Dermis blood vessel endothelial cell (primary cell): ENCODE data around the gene ERBB2. TPM values are rescaled to one million over a fixed set of nuclear protein-coding genes. Genes with fewer than 3 reads are reported as not detected.
"Not testable (repeated sequence)": the region's sequence is repeated elsewhere in the genome, so short reads cannot be mapped to it uniquely, and the experiment has no call there.

ENCODE experiments used
- DNase-seq: peaks from one replicate; pipeline ENCODE4 v3.0.0; 2010
- total RNA-seq: library from RNA; depleted of rRNA; stranded (reverse); fragments of >200 nt; gene quantifications from 2 replicates; pipeline ENCODE4 v1.2.3, GENCODE V29; 2014

The ERBB2 gene
- total RNA-seq, 1 donor from 2014 or later = 3.4 TPM

DNA sequence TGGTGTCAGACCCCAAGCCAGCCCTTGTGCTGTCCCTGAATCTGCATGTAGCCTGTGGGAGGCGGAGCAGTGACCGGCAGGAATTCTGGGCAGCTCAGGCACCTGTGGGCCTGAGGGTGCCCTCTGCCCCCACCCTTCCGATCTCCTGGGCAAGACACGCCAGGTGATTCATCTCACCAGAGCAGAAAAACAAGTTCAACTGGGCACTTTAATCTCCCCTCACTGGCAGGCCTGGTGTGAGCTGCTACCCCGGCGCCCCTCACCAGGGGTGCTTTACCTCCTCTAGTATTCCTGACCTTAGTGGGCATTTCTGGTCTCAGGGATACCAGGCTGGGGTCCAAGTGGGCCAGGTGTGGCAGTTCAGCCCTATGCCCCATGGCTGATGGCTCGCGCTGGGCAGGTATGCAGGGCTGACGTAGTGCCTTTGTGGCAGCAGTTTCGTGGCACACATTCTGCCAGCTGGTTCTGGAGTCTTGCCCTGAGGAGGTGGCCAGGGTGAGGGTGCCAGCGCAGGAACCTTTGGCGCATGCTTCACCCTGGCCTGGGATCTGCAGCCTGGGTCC is 6.0 kb downstream of the ERBB2 start:
- DNase-seq = no peak

DNA sequence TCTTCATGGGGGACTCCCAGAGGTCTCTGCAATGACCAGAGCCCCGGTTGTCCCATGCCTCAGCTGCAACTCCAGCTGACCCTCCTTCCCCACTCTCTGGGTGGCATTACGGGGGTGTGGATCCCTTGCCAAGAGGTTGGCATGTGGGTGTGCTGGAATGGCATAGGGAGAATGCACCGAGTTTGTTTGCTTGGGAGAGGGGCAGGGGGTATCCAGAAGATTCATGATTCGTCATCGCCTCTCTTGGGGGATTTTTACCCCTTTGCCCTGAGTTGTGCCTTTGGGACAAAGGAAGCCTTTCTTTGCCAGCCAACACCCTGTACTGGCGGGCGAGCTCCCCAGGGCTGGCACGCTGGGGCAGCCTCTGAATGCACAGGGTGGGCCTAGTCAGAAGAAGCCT is 6.5 kb downstream of the ERBB2 start:
- DNase-seq = no peak

DNA sequence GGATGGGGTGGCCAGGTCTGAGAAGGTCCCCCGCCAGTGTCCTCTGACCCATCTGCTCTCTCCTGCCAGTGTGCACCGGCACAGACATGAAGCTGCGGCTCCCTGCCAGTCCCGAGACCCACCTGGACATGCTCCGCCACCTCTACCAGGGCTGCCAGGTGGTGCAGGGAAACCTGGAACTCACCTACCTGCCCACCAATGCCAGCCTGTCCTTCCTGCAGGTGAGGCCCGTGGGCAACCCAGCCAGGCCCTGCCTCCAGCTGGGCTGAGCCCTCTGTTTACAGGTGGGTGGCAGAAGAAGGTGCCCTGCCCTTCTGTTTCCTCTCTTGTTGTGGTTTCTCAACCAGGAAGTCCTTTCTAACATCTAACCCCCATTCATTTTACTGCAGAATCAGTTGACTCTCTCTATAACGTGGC is 7.1 kb downstream of the ERBB2 start:
- no peak for DNase-seq

DNA sequence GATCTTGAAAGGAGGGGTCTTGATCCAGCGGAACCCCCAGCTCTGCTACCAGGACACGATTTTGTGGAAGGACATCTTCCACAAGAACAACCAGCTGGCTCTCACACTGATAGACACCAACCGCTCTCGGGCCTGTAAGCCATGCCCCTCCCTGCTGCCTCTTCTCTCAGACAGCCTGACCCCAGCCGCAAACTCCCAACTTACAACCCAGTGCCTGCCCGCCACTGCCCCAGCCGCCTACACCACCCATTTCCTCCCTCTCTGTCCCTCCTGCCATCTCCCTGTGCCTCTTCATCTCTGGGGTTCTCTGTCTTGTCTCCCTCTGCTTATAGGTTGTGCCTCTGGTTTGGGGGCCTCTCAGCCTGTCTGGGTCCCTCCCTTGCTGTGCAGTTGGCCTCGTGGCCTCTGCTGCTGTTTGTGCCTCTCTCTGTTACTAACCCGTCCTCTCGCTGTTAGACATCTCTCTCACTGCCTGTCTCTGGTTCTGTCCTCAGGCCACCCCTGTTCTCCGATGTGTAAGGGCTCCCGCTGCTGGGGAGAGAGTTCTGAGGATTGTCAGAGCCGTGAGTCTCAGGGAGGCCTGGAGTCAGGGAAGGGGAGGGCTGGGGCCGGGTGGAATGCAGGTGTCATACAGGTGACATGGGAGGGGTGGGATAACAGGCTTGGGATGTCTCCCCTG is 9.6 kb downstream of the ERBB2 start:
- DNase-seq = no peak

DNA sequence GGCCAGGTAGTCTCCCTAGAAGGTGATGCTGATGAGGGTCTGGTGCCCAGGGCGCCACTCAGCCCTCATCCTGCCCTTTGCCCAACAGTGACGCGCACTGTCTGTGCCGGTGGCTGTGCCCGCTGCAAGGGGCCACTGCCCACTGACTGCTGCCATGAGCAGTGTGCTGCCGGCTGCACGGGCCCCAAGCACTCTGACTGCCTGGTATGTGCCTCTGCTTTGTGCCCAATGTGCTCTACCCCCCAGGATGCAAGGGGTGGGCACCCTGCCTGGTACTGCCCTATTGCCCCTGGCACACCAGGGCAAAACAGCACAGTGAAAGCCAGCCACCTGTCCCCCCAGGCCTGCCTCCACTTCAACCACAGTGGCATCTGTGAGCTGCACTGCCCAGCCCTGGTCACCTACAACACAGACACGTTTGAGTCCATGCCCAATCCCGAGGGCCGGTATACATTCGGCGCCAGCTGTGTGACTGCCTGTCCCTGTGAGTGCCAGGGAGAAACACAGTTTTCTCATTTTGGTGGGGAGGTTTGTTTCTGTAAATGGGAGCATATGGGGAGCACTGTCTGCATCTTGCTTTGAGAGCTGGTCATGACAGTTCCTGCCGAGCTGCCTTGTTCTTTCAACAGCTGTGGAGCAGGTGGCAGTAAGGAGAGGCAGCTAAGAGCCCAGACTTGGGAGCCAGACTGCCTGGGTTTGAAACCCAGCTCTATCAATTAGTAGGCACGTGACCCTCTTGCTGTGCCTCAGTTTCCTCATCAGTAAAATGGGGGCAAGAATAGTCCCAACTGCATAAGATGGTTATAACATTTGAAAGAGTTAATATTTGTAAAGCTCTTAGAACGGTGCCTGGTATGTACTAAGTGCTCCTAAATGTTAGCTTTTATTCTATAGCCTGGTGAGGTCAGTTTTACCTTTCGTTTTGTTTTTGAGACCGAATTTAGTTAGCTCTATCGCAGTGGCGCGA is 10.4 kb downstream of the ERBB2 start:
- DNase-seq = no peak

DNA sequence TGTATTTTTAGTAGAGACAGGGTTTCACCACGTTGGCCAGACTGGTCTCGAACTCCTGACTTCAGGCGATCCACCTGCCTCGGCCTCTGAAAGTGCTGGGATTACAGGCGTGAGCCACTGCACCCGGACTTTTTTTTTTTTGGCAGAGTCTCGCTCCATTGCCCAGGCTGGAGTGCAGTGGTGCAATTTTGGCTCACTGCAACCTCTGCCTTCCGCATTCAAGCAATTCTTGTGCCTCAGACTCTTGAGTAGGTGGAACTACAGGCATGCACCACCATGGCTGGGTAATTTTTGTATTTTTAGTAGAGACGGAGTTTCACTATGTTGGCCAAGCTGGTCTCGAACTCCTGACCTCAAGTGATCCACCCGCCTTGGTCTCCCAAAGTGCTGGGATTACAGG is 11.2 kb downstream of the ERBB2 start:
- not testable (repeated sequence) for DNase-seq

DNA sequence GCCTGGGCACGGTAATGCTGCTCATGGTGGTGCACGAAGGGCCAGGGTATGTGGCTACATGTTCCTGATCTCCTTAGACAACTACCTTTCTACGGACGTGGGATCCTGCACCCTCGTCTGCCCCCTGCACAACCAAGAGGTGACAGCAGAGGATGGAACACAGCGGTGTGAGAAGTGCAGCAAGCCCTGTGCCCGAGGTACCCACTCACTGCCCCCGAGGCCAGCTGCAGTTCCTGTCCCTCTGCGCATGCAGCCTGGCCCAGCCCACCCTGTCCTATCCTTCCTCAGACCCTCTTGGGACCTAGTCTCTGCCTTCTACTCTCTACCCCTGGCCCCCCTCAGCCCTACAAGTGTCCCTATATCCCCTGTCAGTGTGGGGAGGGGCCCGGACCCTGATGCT is 12.0 kb downstream of the ERBB2 start:
- no peak for DNase-seq

DNA sequence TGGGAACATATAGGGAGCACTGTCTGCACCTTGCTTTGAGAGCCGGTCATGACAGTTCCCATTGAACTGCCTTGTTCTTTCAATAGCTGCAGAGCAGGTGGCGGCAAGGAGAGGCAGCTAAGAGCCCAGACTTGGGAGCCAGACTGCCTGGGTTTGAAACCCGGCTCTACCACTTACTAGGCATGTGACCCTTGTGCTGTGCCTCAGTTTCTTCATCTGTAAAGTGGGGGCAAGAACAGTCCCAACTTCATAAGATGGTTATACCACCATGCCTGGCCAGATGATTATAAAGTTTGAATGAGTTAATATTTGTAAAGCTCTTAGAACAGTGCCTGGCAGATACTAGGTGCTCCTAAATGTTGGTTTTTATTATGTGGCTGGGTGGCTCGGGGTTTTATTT is 14.4 kb downstream of the ERBB2 start:
- DNase-seq = no peak

DNA sequence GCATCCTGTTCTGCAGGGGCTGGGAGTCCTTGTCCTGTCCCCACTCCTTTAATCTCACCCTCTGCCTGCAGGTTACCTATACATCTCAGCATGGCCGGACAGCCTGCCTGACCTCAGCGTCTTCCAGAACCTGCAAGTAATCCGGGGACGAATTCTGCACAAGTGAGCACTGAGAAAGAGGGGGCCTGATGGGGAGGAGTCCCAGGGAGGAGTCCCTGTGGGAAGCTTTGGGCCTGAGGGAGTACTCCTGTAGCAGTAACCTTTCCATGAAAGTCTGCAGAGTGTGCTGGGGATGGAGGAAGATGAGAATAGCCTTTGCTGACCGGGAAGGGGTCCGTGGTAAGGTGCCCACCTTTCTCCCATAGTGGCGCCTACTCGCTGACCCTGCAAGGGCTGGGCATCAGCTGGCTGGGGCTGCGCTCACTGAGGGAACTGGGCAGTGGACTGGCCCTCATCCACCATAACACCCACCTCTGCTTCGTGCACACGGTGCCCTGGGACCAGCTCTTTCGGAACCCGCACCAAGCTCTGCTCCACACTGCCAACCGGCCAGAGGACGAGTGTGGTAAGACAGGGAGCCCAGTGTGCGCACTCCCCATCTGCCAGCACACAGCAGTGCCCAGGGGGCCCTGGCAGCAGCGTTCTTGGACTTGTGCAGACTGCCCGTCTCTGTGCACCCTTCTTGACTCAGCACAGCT is 15.7 kb downstream of the ERBB2 start:
- no peak for DNase-seq

DNA sequence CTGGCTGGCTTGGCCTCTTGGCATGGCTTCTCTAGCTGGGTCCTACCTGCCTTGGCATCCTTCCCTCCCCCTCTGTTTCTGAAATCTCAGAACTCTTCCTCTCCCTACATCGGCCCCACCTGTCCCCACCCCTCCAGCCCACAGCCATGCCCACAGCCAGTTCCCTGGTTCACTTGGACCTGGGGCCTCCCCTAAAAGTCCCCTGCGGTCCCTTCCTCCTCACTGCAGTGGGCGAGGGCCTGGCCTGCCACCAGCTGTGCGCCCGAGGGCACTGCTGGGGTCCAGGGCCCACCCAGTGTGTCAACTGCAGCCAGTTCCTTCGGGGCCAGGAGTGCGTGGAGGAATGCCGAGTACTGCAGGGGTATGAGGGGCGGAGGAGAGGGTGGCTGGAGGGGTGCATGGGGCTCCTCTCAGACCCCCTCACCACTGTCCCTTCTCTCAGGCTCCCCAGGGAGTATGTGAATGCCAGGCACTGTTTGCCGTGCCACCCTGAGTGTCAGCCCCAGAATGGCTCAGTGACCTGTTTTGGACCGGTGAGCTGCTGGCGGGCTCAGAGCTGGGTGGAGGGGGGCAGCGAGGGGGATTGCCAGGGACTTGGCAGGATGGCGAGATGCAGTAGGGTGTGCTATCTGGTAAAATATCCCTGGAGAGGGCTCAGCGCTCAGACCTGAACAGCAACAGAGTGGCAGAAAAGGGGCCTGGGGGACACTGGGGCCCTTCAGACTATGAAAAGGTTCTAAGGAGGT is 16.4 kb downstream of the ERBB2 start:
- no peak for DNase-seq

DNA sequence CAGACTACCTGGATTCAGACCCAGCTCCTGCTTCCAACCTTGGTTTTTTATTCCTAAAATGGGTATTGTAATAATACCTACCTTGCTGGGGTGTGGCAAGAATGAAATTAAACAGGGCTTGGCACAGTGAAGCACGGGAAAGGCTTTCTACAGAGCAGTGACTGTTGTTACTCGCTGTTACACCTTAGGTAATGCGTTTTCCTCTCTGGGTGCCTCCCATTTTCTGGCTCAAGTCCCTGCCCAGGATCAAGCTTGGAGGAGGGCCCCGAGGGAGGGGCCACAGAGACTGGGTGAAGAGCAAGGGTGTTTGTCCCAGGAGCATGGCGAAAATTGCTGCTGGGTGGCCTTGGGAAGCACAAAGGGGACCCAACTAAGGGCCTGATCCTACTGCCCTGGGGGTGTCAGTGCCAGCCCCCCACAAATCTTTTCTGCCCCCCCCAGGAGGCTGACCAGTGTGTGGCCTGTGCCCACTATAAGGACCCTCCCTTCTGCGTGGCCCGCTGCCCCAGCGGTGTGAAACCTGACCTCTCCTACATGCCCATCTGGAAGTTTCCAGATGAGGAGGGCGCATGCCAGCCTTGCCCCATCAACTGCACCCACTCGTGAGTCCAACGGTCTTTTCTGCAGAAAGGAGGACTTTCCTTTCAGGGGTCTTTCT is 17.1 kb downstream of the ERBB2 start:
- no peak for DNase-seq

DNA sequence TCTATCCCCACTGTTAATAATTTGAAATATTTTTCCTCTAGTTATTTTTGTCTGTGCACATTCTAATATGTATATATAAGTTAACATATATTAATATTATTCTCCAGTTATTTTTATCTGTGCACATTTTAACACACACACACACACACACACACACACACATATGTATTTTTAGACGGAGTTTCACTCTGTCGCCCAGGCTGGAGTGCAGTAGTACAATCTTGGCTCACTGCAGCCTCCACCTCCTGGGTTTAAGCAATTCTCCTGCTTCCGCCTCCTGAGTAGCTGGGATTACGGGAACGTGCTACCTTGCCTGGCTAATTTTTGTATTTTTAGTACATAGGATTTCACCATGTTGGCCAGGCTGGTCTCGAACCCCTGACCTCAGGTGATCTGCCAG is 17.8 kb downstream of the ERBB2 start:
- DNase-seq = no peak

DNA sequence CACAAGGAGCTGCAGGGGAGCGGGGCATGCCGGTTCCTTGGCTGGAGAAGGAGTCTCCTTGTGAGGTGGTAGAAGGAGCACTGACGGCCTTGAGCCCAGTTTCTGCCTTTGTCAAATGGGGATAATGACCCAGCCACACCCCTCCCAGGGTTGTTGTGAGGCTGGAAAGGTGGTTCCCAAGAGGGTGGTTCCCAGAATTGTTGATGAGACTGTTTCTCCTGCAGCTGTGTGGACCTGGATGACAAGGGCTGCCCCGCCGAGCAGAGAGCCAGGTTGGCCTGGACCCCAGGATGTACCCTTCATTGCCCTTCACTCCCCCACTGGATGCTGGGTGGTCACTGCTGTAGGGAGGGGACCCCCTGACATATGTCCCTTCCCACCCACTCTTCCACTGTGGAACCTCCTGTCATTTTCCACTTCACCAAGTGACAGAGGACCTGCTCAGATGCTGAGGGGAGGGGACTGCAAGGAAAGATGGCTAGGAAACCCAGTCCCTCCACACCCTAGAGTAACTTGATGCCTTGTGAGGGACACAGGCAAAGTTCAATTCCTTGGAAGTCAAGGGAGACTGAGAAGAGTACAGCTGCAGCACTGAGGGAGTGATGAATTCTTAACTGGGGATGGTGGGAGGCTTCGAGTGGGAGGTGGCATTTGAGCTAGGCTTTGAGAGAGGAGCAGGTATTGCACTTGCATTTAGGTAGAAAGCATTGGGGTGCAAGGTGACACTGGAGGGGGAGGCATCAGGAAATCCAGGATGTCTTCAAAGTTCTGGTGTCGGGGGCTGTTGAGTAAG is 19.9 kb downstream of the ERBB2 start:
- DNase-seq = no peak

DNA sequence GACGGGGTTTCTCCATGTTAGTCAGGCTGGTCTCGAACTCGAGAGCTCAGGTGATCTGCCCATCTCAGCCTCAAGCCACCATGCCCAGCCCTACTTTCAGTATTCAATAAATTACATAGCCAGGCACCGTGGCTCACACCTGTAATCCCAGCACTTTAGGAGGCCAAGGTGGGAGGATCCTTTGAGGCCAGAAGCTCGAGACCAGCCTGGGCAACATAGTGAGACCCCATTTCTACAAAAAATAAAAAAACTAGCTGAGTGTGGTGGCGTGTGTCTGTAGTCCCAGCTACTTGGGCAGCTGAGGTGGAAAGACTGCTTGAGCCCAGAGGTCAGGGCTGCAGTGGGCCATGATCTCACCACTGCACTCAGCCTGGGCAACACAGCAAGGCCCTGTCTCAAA is 22.2 kb downstream of the ERBB2 start:
- no peak for DNase-seq

DNA sequence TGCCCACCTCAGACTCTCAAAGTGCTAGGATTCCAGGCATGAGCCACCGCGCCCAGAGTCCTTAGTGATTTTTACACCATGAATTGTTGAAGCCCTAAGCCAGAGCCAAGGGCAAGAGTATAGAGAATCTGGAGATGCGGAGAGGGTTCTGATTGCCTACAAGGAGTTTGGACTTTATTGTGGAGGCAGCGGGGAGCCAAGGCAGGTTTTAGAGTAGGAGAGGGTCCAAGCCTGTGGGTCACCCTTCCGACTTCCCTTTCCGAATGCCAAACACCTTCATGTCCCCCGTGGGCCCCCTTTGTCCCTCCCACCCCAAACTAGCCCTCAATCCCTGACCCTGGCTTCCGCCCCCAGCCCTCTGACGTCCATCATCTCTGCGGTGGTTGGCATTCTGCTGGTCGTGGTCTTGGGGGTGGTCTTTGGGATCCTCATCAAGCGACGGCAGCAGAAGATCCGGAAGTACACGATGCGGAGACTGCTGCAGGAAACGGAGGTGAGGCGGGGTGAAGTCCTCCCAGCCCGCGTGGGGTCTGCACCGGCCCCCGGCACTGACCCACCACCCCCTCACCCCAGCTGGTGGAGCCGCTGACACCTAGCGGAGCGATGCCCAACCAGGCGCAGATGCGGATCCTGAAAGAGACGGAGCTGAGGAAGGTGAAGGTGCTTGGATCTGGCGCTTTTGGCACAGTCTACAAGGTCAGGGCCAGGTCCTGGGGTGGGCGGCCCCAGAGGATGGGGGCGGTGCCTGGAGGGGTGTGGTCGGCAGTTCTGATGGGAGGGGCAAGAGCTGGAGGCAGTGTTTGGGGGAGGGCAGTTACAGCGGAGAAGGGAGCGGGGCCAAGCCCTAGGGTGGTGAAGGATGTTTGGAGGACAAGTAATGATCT is 23.3 kb downstream of the ERBB2 start:
- DNase-seq = no peak

DNA sequence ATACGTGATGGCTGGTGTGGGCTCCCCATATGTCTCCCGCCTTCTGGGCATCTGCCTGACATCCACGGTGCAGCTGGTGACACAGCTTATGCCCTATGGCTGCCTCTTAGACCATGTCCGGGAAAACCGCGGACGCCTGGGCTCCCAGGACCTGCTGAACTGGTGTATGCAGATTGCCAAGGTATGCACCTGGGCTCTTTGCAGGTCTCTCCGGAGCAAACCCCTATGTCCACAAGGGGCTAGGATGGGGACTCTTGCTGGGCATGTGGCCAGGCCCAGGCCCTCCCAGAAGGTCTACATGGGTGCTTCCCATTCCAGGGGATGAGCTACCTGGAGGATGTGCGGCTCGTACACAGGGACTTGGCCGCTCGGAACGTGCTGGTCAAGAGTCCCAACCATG is 24.9 kb downstream of the ERBB2 start:
- DNase-seq = no peak

DNA sequence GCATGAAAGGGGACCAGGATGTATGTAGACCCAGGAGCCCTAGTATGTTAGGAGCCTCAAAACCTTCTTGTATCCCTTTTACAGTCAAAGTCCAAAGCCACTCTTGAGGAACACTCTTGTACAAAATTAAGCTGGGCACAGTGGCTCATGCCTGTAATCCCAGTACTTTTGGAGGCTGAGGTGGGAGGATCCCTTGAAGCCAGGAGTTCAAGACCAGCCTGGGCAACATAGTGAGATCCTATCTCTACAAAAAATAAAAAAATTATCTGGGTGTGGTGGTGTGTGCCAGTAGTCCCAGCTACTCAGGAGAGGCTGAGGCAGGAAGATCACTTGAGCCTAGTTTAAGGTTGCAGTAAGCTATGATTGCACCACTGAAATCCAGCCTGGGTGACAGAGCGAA is 26.1 kb downstream of the ERBB2 start:
- not testable (repeated sequence) for DNase-seq

DNA sequence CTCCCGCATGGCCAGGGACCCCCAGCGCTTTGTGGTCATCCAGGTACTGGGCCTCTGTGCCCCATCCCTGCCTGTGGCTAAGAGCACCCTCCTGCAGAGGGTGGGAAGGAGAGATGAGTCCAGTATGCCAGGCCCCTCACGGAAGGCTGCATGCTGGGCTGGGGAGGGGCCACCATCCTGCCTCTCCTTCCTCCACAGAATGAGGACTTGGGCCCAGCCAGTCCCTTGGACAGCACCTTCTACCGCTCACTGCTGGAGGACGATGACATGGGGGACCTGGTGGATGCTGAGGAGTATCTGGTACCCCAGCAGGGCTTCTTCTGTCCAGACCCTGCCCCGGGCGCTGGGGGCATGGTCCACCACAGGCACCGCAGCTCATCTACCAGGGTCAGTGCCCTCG is 26.8 kb downstream of the ERBB2 start:
- DNase-seq = no peak

DNA sequence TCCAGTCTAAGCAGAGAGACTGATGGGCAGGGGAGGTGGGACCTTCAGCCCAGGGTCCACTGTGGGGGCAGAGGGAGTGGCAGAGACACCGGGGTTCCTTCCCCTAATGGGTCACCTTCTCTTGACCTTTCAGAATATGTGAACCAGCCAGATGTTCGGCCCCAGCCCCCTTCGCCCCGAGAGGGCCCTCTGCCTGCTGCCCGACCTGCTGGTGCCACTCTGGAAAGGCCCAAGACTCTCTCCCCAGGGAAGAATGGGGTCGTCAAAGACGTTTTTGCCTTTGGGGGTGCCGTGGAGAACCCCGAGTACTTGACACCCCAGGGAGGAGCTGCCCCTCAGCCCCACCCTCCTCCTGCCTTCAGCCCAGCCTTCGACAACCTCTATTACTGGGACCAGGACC is 27.7 kb downstream of the ERBB2 start:
- no peak for DNase-seq

DNA sequence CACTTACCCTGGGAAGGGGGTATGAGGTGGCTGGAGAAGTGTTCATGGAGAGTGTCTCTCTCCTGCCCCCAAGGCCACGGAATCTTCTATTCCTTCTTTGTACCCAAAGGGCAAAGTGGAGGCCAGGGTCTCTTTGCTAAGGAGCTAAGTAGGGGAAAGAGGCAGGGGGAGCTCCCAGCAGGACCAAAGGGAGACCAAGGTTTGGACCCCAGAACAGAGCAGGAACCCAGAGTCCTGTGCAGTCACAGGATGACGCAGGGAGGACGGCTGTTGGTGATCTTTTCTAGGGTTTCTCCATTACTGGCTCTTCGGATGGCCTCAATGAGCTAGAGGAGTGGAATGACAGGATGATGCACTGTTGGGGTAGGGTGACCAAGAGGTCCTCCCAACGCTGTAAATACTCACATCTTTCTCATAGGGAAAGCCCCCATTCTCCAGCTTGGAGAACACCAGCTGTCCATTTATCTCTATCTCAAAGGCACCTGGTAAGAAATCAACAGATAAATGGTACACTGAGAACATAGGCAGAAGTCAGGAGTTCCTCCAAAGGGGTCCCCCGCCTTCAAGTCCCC is 29.5 kb downstream of the ERBB2 start:
- DNase-seq = no peak
